GM21825 (cell line): ENCODE results near the gene SETD4.
"Not testable (repeated sequence)": the region's sequence is repeated elsewhere in the genome, so short reads cannot be mapped to it uniquely, and the experiment has no call there.

ENCODE experiments used
- ATAC-seq: cut with Tn5 transposase; IDR thresholded peaks from one replicate; pipeline ENCODE4 v1.9.1; 2021; ENCODE audit warnings: mild to moderate bottlenecking, moderate library complexity; ENCODE audit not compliant: unreplicated experiment

The SETD4 gene

GRCh38 chr21:36079010-36079649 lies 18.8 kb upstream of the SETD4 start:
- no peak for ATAC-seq

- no peak for ATAC-seq
These were observed 17.4 kb upstream of the SETD4 start for GRCh38 chr21:36077758-36078157.

GRCh38 chr21:36076878-36077655 lies 16.7 kb upstream of the SETD4 start:
- ATAC-seq = no peak

- no peak for ATAC-seq
These were observed 15.6 kb upstream of the SETD4 start for GRCh38 chr21:36075953-36076352.

GRCh38 chr21:36075171-36075570 lies 14.8 kb upstream of the SETD4 start:
- ATAC-seq = no peak

GRCh38 chr21:36073911-36074310 lies 13.6 kb upstream of the SETD4 start:
- ATAC-seq = not testable (repeated sequence)

- no peak for ATAC-seq
These were observed 12.9 kb upstream of the SETD4 start for GRCh38 chr21:36073181-36073580.

- ATAC-seq = no peak
These were observed 12.3 kb upstream of the SETD4 start for GRCh38 chr21:36072453-36073162.

- ATAC-seq = no peak
These were observed 10.7 kb upstream of the SETD4 start for GRCh38 chr21:36070999-36071398.

GRCh38 chr21:36069713-36070583 lies 9.6 kb upstream of the SETD4 start, which contains the start of gene CBR1:
Gene CBR1, plus strand, starts transcription at chr21:36070024. Its CDS starts 92 bp downstream, at chr21:36070116.
- peak; percentile 94 for ATAC-seq

- no peak for ATAC-seq
These were observed 8.5 kb upstream of the SETD4 start for GRCh38 chr21:36068748-36069398.

- ATAC-seq = no peak
These were observed 5.2 kb upstream of the SETD4 start for GRCh38 chr21:36065497-36066036.

GRCh38 chr21:36064085-36064460 lies 3.7 kb upstream of the SETD4 start:
- no peak for ATAC-seq

- ATAC-seq = no peak
These were observed 3.2 kb upstream of the SETD4 start for GRCh38 chr21:36063375-36064084.

- no peak for ATAC-seq
These were observed 1.1 kb upstream of the SETD4 start for GRCh38 chr21:36061445-36061844.

GRCh38 chr21:36059823-36060158 lies 535 bp downstream of the SETD4 start:
- ATAC-seq = peak; percentile 43

- ATAC-seq = no peak
These were observed 4.8 kb downstream of the SETD4 start for GRCh38 chr21:36055551-36055950.

- no peak for ATAC-seq
These were observed 6.6 kb downstream of the SETD4 start for GRCh38 chr21:36053715-36054062.

GRCh38 chr21:36052860-36053714 lies 7.2 kb downstream of the SETD4 start:
- no peak for ATAC-seq
